DMS79 treated with DMSO at 0.1 percent for 48 hours (cell line): ENCODE results near the gene PRR20G.
"Not testable (repeated sequence)": the region's sequence is repeated elsewhere in the genome, so short reads cannot be mapped to it uniquely, and the experiment has no call there.

ENCODE experiments used
- DNase-seq: peaks from one replicate; lab custom pipeline; 2025; lab: John Stamatoyannopoulos, UW

PRR20G gene

DNA sequence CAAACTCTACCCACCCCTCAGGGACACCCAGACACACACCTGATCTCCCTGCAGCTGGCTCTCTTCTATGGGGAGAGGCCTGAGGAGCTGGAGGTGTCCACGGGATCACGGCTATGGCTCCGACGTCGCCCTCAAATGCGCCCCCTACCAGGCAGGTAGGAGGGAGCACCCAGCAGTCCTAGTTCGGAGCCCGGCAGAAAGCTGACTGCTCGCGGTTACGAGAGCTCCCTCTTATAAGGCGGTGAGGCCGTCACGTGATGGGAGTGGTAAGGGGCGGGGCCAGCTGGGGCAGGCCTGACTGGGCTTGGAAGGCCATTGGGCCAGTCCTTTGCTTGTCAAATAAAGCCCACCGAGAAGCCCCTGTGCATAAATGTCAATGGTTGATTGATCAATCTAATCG, at the start of gene PRR20G:
PRR20G (minus strand) TSS at position 207 of the 400 bp plus-strand sequence. CDS start 681 bp downstream, outside the sequence.
- peak; percentile 11 for DNase-seq

DNA sequence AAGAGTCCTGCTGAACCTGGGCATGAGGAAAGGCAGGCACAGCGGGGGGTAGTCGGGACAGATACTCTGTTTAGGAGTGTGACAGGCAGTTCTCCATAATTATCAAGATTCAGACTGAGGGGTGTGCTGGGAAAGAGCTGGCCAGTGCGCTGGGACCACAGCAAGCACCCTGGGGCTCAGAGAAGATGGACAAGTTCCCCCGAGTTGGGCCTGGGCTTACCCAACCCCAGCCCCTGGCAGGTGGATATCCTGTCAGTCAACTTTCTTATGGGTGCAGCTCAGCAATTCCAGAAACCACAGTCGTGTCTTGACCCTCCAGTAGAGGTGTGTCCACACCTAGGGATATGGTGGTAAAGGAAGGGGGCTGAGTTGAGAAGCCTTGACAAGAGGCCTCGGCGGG, 49.2 kb upstream of the PRR20G start:
- DNase-seq, result no peak

GRCh38 chr3:127336101-127336500, 48.3 kb upstream of the PRR20G start:
- no peak for DNase-seq

- no peak for DNase-seq
Observed at GRCh38 chr3:127330385-127330784, 42.5 kb upstream of the PRR20G start.

GRCh38 chr3:127329631-127330285, 41.9 kb upstream of the PRR20G start:
- no peak for DNase-seq

GRCh38 chr3:127328421-127328820, 40.6 kb upstream of the PRR20G start:
- DNase-seq, result no peak

- DNase-seq, result no peak
Observed at GRCh38 chr3:127326341-127326740, 38.5 kb upstream of the PRR20G start.

DNA sequence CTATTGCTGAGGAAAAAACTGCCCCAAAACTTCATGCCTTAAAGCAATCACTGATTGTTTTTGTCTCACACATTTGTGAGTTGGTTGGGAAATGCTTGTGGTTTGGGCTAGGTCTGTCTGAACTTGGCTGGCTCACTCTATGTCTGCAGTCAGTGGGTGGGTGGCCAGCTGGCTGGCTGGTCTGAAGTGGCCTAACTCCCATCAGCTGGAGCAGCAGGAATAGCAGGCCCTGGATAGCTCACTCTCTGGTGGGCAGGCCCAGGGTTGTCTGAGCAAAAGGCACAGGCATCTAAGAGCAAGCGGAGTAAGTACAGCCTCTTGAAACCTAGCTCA, 37.7 kb upstream of the PRR20G start:
- no peak for DNase-seq

DNA sequence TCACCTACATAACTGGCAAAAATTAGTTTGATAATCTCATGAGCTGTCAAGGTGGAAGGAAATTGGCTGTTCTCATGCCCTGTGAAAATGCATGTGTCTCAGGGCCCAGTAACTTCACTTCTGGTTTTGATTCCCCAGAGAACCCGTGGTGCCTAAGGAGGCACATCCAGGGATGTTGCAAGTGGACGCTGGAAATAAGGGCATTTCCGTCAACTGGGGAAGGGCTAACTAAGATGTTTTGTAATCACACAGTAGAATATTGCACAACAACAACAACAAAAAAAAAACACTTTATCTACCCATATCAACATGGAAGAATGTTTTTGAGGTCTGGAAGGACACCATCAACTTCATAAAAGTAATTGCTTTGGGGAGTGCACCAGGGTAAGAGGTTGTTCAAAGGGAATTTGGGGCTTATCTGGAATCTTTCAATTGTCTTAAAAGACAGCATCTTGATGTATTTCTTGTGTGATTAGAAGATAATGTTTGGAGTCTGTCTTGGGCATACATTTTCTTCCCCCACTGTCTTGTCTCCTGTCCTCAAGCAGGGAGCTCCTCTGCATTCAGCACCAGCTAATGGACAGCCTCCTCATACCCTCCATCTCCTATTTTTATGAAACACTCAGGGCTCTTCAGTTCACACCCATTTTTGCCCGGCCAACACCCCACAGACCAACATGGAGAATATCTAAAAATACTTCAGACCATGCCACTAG, 37.2 kb upstream of the PRR20G start:
- DNase-seq, result no peak

- no peak for DNase-seq
Observed at GRCh38 chr3:127324076-127324475, 36.2 kb upstream of the PRR20G start.

DNA sequence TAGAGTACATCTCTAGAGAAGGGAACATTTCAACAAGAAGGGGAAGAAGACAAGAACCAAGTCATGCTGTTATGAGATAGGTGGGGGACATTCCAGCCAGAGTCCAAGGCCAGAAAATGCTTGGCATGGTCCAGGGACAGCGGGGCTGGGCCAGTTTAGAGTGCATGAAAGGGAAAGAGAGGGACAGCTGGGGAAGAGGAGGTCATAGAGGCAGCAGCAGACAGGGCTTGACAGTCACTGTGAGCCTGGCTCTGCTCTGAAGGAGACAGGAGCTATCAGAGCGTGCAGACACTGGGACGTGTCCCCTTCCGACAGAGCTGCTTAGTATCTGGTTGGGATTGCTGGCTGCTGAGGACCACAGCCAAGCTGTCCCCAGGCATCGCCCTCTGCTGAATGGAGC, 35.7 kb upstream of the PRR20G start:
- no peak for DNase-seq

DNA sequence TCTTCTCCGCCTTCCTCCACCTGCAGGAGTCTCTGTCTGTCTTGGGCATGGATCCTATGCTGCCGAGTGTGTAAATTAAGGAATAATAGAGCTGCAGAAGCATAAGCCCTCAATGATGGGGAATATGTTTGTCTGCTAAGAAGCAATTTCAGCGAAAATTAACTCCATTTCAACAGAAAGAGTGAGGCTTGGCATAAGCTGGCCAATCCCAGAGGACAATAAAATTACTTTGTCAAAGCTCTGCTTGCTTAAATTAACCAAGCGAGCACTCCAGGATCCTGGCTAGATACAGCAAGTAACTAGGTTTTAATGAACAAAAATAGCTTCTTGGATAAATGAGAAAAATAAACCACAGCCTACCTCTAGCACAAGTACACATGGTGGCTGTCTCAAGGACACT, 33.5 kb upstream of the PRR20G start:
- DNase-seq, result no peak

- no peak for DNase-seq
Observed at GRCh38 chr3:127320529-127321121, 32.8 kb upstream of the PRR20G start.

DNA sequence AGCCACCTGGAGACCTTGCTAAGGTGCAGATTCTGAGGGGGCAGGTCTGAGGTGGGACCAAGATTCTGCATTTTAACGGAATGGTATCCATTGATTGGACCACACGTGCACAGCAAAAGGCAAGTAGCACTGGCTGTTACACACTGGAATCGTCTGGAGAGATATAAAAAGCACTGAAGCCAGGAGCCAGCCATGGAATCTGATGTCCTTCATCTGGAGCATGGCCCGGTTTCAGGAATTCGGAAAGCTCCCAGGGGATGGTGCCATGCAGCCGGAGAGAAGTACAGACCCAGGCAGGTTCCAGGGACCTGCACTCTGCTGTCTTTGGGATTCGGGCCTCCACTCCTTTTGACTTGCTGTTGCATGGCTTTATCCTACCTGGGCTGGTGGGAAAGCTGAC, 28.8 kb upstream of the PRR20G start:
- DNase-seq, result no peak

GRCh38 chr3:127312818-127313217, 25.0 kb upstream of the PRR20G start:
- no peak for DNase-seq

- DNase-seq, result not testable (repeated sequence)
Observed at GRCh38 chr3:127308821-127309220, 21.0 kb upstream of the PRR20G start.

GRCh38 chr3:127307916-127308315, 20.1 kb upstream of the PRR20G start:
- no peak for DNase-seq

- DNase-seq, result no peak
Observed at GRCh38 chr3:127307112-127307835, 19.4 kb upstream of the PRR20G start.

DNA sequence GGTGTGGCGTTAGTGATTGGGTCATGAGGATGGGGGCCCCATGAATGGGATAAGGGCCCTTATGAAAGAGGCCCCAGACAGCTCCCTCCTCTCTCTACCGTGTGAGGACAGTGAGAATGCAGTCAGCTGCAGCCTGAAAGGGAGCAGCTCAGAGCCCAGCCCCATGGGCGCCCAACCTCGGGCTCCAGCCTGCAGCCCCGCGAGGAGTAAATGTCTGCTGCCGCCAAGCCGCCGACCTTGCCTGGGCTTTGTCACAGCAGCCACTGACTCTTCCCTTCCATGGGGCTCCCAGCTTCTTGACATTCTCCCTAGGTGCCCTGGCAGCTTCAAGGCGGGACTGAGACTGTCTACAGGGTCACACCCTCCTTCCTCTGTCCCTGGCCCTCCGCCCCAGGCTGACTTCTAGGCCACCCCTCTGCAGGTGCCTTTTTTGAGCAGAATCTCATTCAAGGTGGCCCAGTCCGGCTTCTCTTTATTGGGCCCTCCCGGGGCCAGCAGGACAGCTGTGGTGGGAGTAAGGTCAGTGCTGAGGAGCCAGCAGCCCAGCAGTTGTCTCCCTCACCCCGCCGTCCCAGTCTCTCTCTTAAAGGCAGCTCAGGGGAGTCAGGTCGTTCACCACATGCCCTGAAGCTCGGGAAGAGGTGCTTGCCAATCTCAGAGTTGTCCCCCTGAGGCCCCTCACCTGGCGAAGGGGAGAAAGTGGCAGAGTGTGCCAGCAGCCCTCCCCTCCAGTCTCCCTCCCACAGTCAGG, 18.7 kb upstream of the PRR20G start:
- DNase-seq, result no peak

- no peak for DNase-seq
Observed at GRCh38 chr3:127305499-127306060, 17.7 kb upstream of the PRR20G start.

DNA sequence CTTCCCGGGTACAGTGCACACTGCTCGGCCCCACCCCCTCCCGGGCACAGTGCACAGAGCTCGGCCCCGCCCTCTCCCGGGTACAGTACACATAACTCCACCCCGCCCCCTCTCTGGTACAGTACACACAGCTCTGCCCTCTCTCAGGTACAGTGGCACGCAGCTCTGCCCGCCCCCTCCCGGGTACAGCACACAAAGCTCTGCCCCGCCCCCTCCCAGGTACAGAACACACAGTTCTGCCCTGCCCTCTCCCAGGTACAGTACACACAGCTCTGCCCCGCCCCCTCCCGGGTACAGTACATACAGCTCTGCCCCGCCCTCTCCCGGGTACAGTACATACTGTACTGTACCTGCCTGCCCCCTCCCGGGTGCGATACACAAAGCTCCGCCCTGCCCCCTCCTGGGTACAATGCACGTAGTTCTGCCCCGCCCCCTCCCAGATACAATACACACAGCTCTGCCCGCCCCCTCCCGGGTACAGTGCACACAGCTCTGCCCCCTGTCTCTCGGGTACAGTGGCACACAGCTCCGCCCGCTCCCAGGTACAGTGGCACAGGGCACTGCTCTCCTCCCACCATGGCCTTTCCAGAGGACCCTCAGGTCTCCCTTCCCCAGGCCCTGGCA, 16.4 kb upstream of the PRR20G start:
- DNase-seq, result no peak
